Activated CD8-positive, alpha-beta T cell treated with anti-CD3 and anti-CD28 coated beads for 36 hours (primary cell): ENCODE data around the gene E4F1. TPM values are rescaled to one million over a fixed set of nuclear protein-coding genes. Genes with fewer than 3 reads are reported as not detected.

Experiments
- ATAC-seq: fragments of 200-7000 bp; cut with Tn5 transposase; one replicate; pipeline ENCODE4 v1.10.0; 2021; ENCODE audit warnings: mild to moderate bottlenecking, moderate library complexity
- CTCF ChIA-PET: fragments of 350-600 bp; sonication (Branson Sonifier 250); formaldehyde crosslinking; loops from one replicate; lab custom pipeline; 2021; ENCODE audit warnings: antibody characterized with exemption; lab: Charles Lee
- POLR2A ChIA-PET: fragments of 350-600 bp; sonication (Branson Sonifier 250); formaldehyde crosslinking; loops from one replicate; lab custom pipeline; 2021; ENCODE audit warnings: antibody characterized with exemption; lab: Charles Lee
- DNase-seq: peaks from one replicate; pipeline ENCODE4 v3.0.0-alpha.2; 2020
- H3K27ac Mint-ChIP-seq: one replicate; pipeline ENCODE4 v1.8.0; 2021; ENCODE audit warnings: mild to moderate bottlenecking, mixed read lengths
- H3K27me3 Mint-ChIP-seq: one replicate; pipeline ENCODE4 v1.8.0; 2021; ENCODE audit warnings: mixed read lengths
- H3K36me3 Mint-ChIP-seq: one replicate; pipeline ENCODE4 v1.8.0; 2021; ENCODE audit warnings: low read depth, mixed read lengths
- H3K4me1 Mint-ChIP-seq: one replicate; pipeline ENCODE4 v1.8.0; 2021; ENCODE audit warnings: low read depth, mixed read lengths
- H3K4me3 Mint-ChIP-seq: one replicate; pipeline ENCODE4 v1.8.0; 2021; ENCODE audit warnings: mild to moderate bottlenecking, moderate library complexity, mixed read lengths
- H3K9me3 Mint-ChIP-seq: one replicate; pipeline ENCODE4 v1.8.0; 2021; ENCODE audit warnings: mixed read lengths
- CTCF ChIP-seq: fragments of 200-600 bp; IDR thresholded peaks from one replicate; pipeline ENCODE4 v1.8.0; 2022; ENCODE audit warnings: antibody characterized with exemption, mild to moderate bottlenecking
- intact Hi-C: fragments of 100-400 bp; cut with micrococcal nuclease; formaldehyde crosslinking; loops from one replicate; pipeline ENCODE4 v1.10.0; 2022
- total RNA-seq, 2 experiments: library from RNA; stranded (reverse); gene quantifications; one replicate each; pipeline ENCODE4 v1.2.3, GENCODE V29; 2021

Gene E4F1
- total RNA-seq, 2 experiments from 2014 or later: 19.4 to 21.1 TPM

GRCh38 chr16:2242598-2242997, 19.2 kb downstream of the E4F1 start:
- ATAC-seq (no peak), DNase-seq (no peak)
- intact Hi-C loops: no loop called here
- H3K27me3 Mint-ChIP-seq: no peaks in the 10 kb centered on the region
- TF ChIP-seq CTCF: no peak
- H3K4me3 Mint-ChIP-seq: no peak overlapping the region
- ChIA-PET CTCF (no interaction called here), POLR2A (interaction anchor here (1.0 to 2.0 kb wide), 4 partner anchors 8 to 20 kb away, joined by 3 to 9 read pairs (median 5); partner anchors contain the start of gene ECI1)
- peaks cover 10% of the 10 kb centered on the region for H3K36me3 Mint-ChIP-seq
- no peaks in the 10 kb centered on the region for H3K4me1 Mint-ChIP-seq
- H3K9me3 Mint-ChIP-seq: no peaks in the 10 kb centered on the region
- no peak overlapping the region for H3K27ac Mint-ChIP-seq

GRCh38 chr16:2243031-2243528, 19.7 kb downstream of the E4F1 start:
- ChIA-PET POLR2A (interaction anchor here (1.0 to 2.0 kb wide), 3 partner anchors 9 to 19 kb away, joined by 3 to 9 read pairs (median 4); partner anchors contain the start of gene ECI1), CTCF (no interaction called here)
- Mint-ChIP-seq H3K27me3 (no peaks in the 10 kb centered on the region), H3K36me3 (peaks cover 10% of the 10 kb centered on the region), H3K4me3 (no peak overlapping the region), H3K4me1 (no peaks in the 10 kb centered on the region), H3K27ac (no peak overlapping the region), H3K9me3 (no peaks in the 10 kb centered on the region)
- no peak for TF ChIP-seq CTCF
- intact Hi-C loops: no loop called here
- ATAC-seq (no peak), DNase-seq (no peak)

GRCh38 chr16:2243781-2244180, 20.4 kb downstream of the E4F1 start:
- no peak overlapping the region for H3K27ac Mint-ChIP-seq
- no peak for TF ChIP-seq CTCF
- peaks cover 14% of the 10 kb centered on the region for H3K36me3 Mint-ChIP-seq
- intact Hi-C loops: no loop called here
- H3K4me3 Mint-ChIP-seq: no peak overlapping the region
- ChIA-PET CTCF (no interaction called here), POLR2A (interaction anchor here (1.0 to 2.0 kb wide), 2 partner anchors 8 to 10 kb away, joined by 4 to 9 read pairs; partner anchors contain the start of gene ECI1)
- DNase-seq (no peak), ATAC-seq (no peak)
- H3K27me3 Mint-ChIP-seq: no peaks in the 10 kb centered on the region
- no peaks in the 10 kb centered on the region for H3K9me3 Mint-ChIP-seq
- H3K4me1 Mint-ChIP-seq: no peaks in the 10 kb centered on the region

- H3K4me1 Mint-ChIP-seq: no peaks in the 10 kb centered on the region
- no peak overlapping the region for H3K4me3 Mint-ChIP-seq
- ChIA-PET POLR2A (no interaction called here), CTCF (no interaction called here)
- intact Hi-C loops: no loop called here
- no peak for TF ChIP-seq CTCF
- DNase-seq (no peak), ATAC-seq (no peak)
- no peaks in the 10 kb centered on the region for H3K9me3 Mint-ChIP-seq
- no peaks in the 10 kb centered on the region for H3K27me3 Mint-ChIP-seq
- peaks cover 14% of the 10 kb centered on the region for H3K36me3 Mint-ChIP-seq
- no peak overlapping the region for H3K27ac Mint-ChIP-seq
Observed at GRCh38 chr16:2244301-2244700, 20.9 kb downstream of the E4F1 start.

GRCh38 chr16:2244926-2245795, 21.8 kb downstream of the E4F1 start:
- H3K4me3 Mint-ChIP-seq: no peak overlapping the region
- DNase-seq: no peak
- POLR2A ChIA-PET: interaction anchor here (0.9 kb wide), 1 partner anchor 51 kb away, joined by 4 read pairs; no protein-coding TSS in a partner anchor
- H3K9me3 Mint-ChIP-seq: no peaks in the 10 kb centered on the region
- CTCF ChIA-PET: interaction anchor here (1.1 kb wide), 1 partner anchor 50 kb away, joined by 3 read pairs; no protein-coding TSS in a partner anchor
- TF ChIP-seq CTCF: no peak
- no peak overlapping the region for H3K27ac Mint-ChIP-seq
- ATAC-seq: no peak
- H3K27me3 Mint-ChIP-seq: no peaks in the 10 kb centered on the region
- H3K36me3 Mint-ChIP-seq: peaks cover 16% of the 10 kb centered on the region
- H3K4me1 Mint-ChIP-seq: no peaks in the 10 kb centered on the region
- intact Hi-C loops: no loop called here
